ENCODE measurements around the gene FYN.
"Not testable (repeated sequence)": the region's sequence is repeated elsewhere in the genome, so short reads cannot be mapped to it uniquely, and the experiment has no call there.

DNA sequence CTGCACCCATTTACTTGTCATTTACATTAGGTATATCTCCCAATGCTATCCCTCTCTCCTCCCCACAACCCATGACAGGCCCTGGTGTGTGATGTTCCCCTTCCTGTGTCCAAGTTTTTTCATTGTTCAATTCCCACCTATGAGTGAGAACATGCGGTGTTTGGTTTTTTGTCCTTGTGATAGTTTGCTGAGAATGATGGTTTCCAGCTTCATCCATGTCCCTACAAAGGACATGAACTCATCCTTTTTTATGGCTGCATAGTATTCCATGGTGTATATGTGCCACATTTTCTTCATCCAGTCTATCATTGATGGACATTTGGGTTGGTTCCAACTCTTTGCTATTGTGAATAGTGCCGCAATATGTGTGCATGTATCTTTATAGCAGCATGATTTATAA, 87.1 kb downstream of the FYN start:
- TF ChIP-seq EZH2 (IDR thresholded peaks at IDR 0.05; ENCODE audit: borderline replicate concordance, low read depth, low read length, severe bottlenecking) = not testable (repeated sequence)
- TF ChIP-seq, protein P1, sequence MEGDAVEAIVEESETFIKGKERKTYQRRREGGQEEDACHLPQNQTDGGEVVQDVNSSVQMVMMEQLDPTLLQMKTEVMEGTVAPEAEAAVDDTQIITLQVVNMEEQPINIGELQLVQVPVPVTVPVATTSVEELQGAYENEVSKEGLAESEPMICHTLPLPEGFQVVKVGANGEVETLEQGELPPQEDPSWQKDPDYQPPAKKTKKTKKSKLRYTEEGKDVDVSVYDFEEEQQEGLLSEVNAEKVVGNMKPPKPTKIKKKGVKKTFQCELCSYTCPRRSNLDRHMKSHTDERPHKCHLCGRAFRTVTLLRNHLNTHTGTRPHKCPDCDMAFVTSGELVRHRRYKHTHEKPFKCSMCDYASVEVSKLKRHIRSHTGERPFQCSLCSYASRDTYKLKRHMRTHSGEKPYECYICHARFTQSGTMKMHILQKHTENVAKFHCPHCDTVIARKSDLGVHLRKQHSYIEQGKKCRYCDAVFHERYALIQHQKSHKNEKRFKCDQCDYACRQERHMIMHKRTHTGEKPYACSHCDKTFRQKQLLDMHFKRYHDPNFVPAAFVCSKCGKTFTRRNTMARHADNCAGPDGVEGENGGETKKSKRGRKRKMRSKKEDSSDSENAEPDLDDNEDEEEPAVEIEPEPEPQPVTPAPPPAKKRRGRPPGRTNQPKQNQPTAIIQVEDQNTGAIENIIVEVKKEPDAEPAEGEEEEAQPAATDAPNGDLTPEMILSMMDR (IDR thresholded peaks at IDR 0.05; ENCODE audit: borderline replicate concordance, extremely low read depth, low read length, poor library complexity, severe bottlenecking) = not testable (repeated sequence)
